Globus pallidus (tissue), 1 donor: Measurements from ENCODE around the gene CDC27.
"Not testable (repeated sequence)": the region's sequence is repeated elsewhere in the genome, so short reads cannot be mapped to it uniquely, and the experiment has no call there.

Source experiments
- DNase-seq: peaks from one replicate; pipeline ENCODE4 v3.0.0-alpha.2; 2015; ENCODE audit warnings: low spot score

The CDC27 gene

GRCh38 chr17:47070266-47070665 is 118.8 kb downstream of the CDC27 start:
- not testable (repeated sequence) for DNase-seq
